Measurements from ENCODE around the gene NINJ1. TPM values are rescaled to one million over a fixed set of nuclear protein-coding genes. Genes with fewer than 3 reads are reported as not detected.
A peak's percentile ranks its signal among the peaks of the same experiment; 100 is the strongest.

Gene NINJ1
- total and polyA plus RNA-seq, 2 of the 13 experiments (the other 11 are each of a cell fraction or from before 2014, with no cell fraction given) = 81.2 to 92.1 TPM

- TF ChIP-seq NCOA2 (CRISPR knock-in tag; IDR thresholded peaks at IDR 0.05) (0 out of 2 replicates have a peak, but pooled peaks have one; percentile 33), RORA (CRISPR knock-in tag; IDR thresholded peaks at IDR 0.05) (no peak), ZSCAN12 (CRISPR knock-in tag; IDR thresholded peaks at IDR 0.05) (no peak), SP5 (CRISPR knock-in tag; IDR thresholded peaks at IDR 0.05; ENCODE audit: borderline replicate concordance, low read depth) (peak; percentile 78), HOMEZ (CRISPR knock-in tag; IDR thresholded peaks at IDR 0.05; ENCODE audit: low read depth) (peak; percentile 64; the same call in 1 of the 2 replicates), ZNF292 (CRISPR knock-in tag; IDR thresholded peaks at IDR 0.05; ENCODE audit: borderline replicate concordance, low read depth) (no peak), ZFX (CRISPR knock-in tag; IDR thresholded peaks at IDR 0.05; ENCODE audit: low read depth) (peak; percentile 69), EED (CRISPR knock-in tag; IDR thresholded peaks at IDR 0.05) (no peak), ZNF720 (CRISPR knock-in tag; IDR thresholded peaks at IDR 0.05) (no peak), PRMT3 (CRISPR knock-in tag; IDR thresholded peaks at IDR 0.05; ENCODE audit: borderline replicate concordance, low read depth) (no peak), ZSCAN9 (CRISPR knock-in tag; IDR thresholded peaks at IDR 0.05; ENCODE audit: borderline replicate concordance) (no peak), NR2F2 (IDR thresholded peaks at IDR 0.05; ENCODE audit: borderline replicate concordance, low read depth) (no peak), ZNF644 (CRISPR knock-in tag; IDR thresholded peaks at IDR 0.05; ENCODE audit: low read depth) (no peak), SKIL (CRISPR knock-in tag; IDR thresholded peaks at IDR 0.05; ENCODE audit: borderline replicate concordance) (no peak), CEBPB (IDR thresholded peaks at IDR 0.05; ENCODE audit: borderline replicate concordance, low read depth, low read length) (no peak), MYPOP (CRISPR knock-in tag; IDR thresholded peaks at IDR 0.05) (no peak), ZHX2 (IDR thresholded peaks at IDR 0.05; ENCODE audit: low read depth) (no peak), ZHX2 (CRISPR knock-in tag; IDR thresholded peaks at IDR 0.05; ENCODE audit: borderline replicate concordance) (no peak)
Measured at GRCh38 chr9:93159601-93160471, 25.8 kb upstream of the NINJ1 start (continued).
